A549 (cell line): Measurements from ENCODE around the gene FGFR3. TPM values are rescaled to one million over a fixed set of nuclear protein-coding genes. Genes with fewer than 3 reads are reported as not detected.

Source experiments
- ATAC-seq, 2 experiments: fragments of 200-7000 bp in 1 of 2; fragments of >200 bp in 1 of 2; cut with Nextera tagmentation in 1 of 2; cut with Tn5 transposase in 1 of 2; 3 replicates each; pipeline versions ENCODE4 v1.8.0 to v1.9.1; 2018 to 2020; ENCODE audit warnings: mild to moderate bottlenecking in 1 of 2, moderate library complexity in 1 of 2
- CTCF ChIA-PET: fragments of 300-600 bp; sonication (Branson Sonifier 250); formaldehyde crosslinking; extraction: SDS; loops from one replicate; lab custom pipeline; 2021; ENCODE audit warnings: antibody characterized with exemption, inconsistent platforms; lab: Yijun Ruan, JAX
- POLR2A ChIA-PET: fragments of 350-600 bp; formaldehyde crosslinking; extraction: SDS; loops from one replicate; lab custom pipeline; 2021; ENCODE audit warnings: antibody characterized with exemption, inconsistent platforms; lab: Yijun Ruan, JAX
- DNase-seq, 2 experiments: peaks; one replicate each; pipeline versions ENCODE4 v3.0.0 to v3.0.0-alpha.2; 2011 to 2016; ENCODE audit warnings: low read depth in 1 of 2, low spot score in 1 of 2
- FAIRE-seq: peaks from 2 replicates; lab custom pipeline; 2011; peaks lifted over from hg19 to GRCh38; lab: Jason Lieb, UNC
- H3K27ac ChIP-seq, 2 experiments: fragments of >200 bp; sonication (Bioruptor Twin); formaldehyde crosslinking; 3 replicates each; pipeline ENCODE4 v1.5.1; 2016 to 2017
- H3K4me1 ChIP-seq: fragments of >200 bp; sonication (Bioruptor Twin); formaldehyde crosslinking; 3 replicates; pipeline ENCODE4 v1.6.1; 2016
- H3K4me2 ChIP-seq: fragments of >200 bp; sonication (Bioruptor Twin); formaldehyde crosslinking; 3 replicates; pipeline ENCODE4 v1.6.1; 2016
- H3K4me3 ChIP-seq: fragments of >200 bp; sonication (Bioruptor Twin); formaldehyde crosslinking; 3 replicates; pipeline ENCODE4 v1.5.1; 2016
- H3K9me3 ChIP-seq: fragments of >200 bp; sonication (Bioruptor Twin); formaldehyde crosslinking; 3 replicates; pipeline ENCODE4 v1.6.1; 2016
- CHD2 ChIP-seq: fragments of 150-350 bp; IDR thresholded peaks from 2 replicates; pipeline ENCODE4 v1.6.1; 2014; ENCODE audit warnings: low read length; ENCODE audit not compliant: partially characterized antibody
- EHF ChIP-seq: fragments of 250-450 bp; sonication (Bioruptor Pico); IDR thresholded peaks from 2 replicates; pipeline ENCODE4 v1.5.0; 2020; ENCODE audit warnings: mild to moderate bottlenecking
- EP300 ChIP-seq, 2 experiments: fragments of >200 bp; sonication (Bioruptor Twin); formaldehyde crosslinking; IDR thresholded peaks; 2 replicates in 1 of 2; 3 replicates in 1 of 2; pipeline ENCODE4 v1.6.1; 2016 to 2017
- ESRRA ChIP-seq: fragments of 150-350 bp; IDR thresholded peaks from 2 replicates; pipeline ENCODE4 v1.6.1; 2014; ENCODE audit warnings: mild to moderate bottlenecking, low read length, borderline replicate concordance
- FOXS1 ChIP-seq: fragments of 250-450 bp; sonication (Bioruptor Pico); IDR thresholded peaks from 2 replicates; pipeline ENCODE4 v1.5.0; 2020; ENCODE audit warnings: mild to moderate bottlenecking, moderate library complexity
- HES2 ChIP-seq: fragments of >200 bp; sonication (Bioruptor Twin); formaldehyde crosslinking; IDR thresholded peaks from 2 replicates; pipeline ENCODE4 v1.6.1; 2016
- HMGXB4 ChIP-seq: fragments of 250-450 bp; sonication (Bioruptor Pico); IDR thresholded peaks from 2 replicates; pipeline ENCODE4 v1.5.0; 2021; ENCODE audit warnings: mild to moderate bottlenecking, moderate library complexity, borderline replicate concordance
- HOXA7 ChIP-seq: fragments of 250-450 bp; sonication (Bioruptor Pico); IDR thresholded peaks from 2 replicates; pipeline ENCODE4 v1.5.0; 2020; ENCODE audit warnings: mild to moderate bottlenecking, moderate library complexity
- HOXB13 ChIP-seq: fragments of 250-450 bp; sonication (Bioruptor Pico); IDR thresholded peaks from 2 replicates; pipeline ENCODE4 v1.5.0; 2020; ENCODE audit warnings: low read depth, mild to moderate bottlenecking, moderate library complexity
- JUN ChIP-seq, 2 experiments: fragments of >200 bp; sonication (Bioruptor Twin); formaldehyde crosslinking; IDR thresholded peaks; 2 replicates in 1 of 2; 3 replicates in 1 of 2; pipeline ENCODE4 v1.6.1; 2016 to 2017
- KDM5A ChIP-seq: fragments of 200-600 bp; sonication (generic); IDR thresholded peaks from 2 replicates; pipeline ENCODE4 v1.6.1; 2016; ENCODE audit warnings: antibody characterized with exemption, mild to moderate bottlenecking
- NR3C1 ChIP-seq: fragments of >200 bp; sonication (Bioruptor Twin); formaldehyde crosslinking; IDR thresholded peaks from 3 replicates; pipeline ENCODE4 v1.6.1; 2017
- PHF8 ChIP-seq: fragments of 200-600 bp; sonication (generic); IDR thresholded peaks from 2 replicates; pipeline ENCODE4 v1.6.1; 2016; ENCODE audit warnings: low read depth, mild to moderate bottlenecking, antibody characterized with exemption, moderate library complexity, borderline replicate concordance
- POLR2A ChIP-seq: IDR thresholded peaks from 2 replicates; pipeline ENCODE4 v1.6.1; 2012; ENCODE audit warnings: mild to moderate bottlenecking, low read length
- SMC3 ChIP-seq: fragments of >200 bp; sonication (Bioruptor Twin); formaldehyde crosslinking; IDR thresholded peaks from 3 replicates; pipeline ENCODE4 v1.6.1; 2018; ENCODE audit warnings: inconsistent platforms
- TFCP2L1 ChIP-seq: fragments of 250-450 bp; sonication (Bioruptor Pico); IDR thresholded peaks from 2 replicates; pipeline ENCODE4 v1.5.0; 2021; ENCODE audit warnings: mild to moderate bottlenecking
- TP53 ChIP-seq: fragments of 250-450 bp; sonication (Bioruptor Pico); IDR thresholded peaks from 2 replicates; pipeline ENCODE4 v1.5.0; 2021; ENCODE audit warnings: mild to moderate bottlenecking, moderate library complexity
- ZC3H11A ChIP-seq: fragments of 450-650 bp; IDR thresholded peaks from 2 replicates; pipeline ENCODE4 v1.6.1; 2014; ENCODE audit warnings: antibody characterized with exemption, mild to moderate bottlenecking
- ZNF302 ChIP-seq: fragments of 250-450 bp; sonication (Bioruptor Pico); IDR thresholded peaks from 2 replicates; pipeline ENCODE4 v1.9.0; 2021; ENCODE audit warnings: inconsistent platforms, mild to moderate bottlenecking, moderate library complexity
- ZSCAN20 ChIP-seq: fragments of 250-450 bp; sonication (Bioruptor Pico); IDR thresholded peaks from 2 replicates; pipeline ENCODE4 v1.8.0; 2022; ENCODE audit warnings: mild to moderate bottlenecking, moderate library complexity
- WGBS: methylation state at CpG from one replicate; pipeline ENCODE4 v1.1.6; 2017; ENCODE audit errors: missing lambda C conversion rate; 5-methylcytosine and 5-hydroxymethylcytosine counted together
- polyA plus RNA-seq, 4 experiments: library from polyadenylated mRNA; depleted of rRNA in 3 of 4; stranded (reverse); fragments of >200 nt; fragmentation: RNase III in 1 of 4; extraction: RNeasy Plus Mini Kit Qiagen cat#74134 plus additional on column Dnase treatment in 1 of 4; gene quantifications; 2 replicates in 3 of 4; 3 replicates in 1 of 4; pipeline ENCODE4 v1.2.3, GENCODE V29; 2011 to 2017

Gene FGFR3
- polyA plus RNA-seq, 2 of the 4 experiments (the other 2 are of a cell fraction), result 1.9 to 4.8 TPM

GRCh38 chr4:1785592-1785991 lies 7.5 kb upstream of the FGFR3 start (continued):
- TF ChIP-seq SMC3 (no peak), FOXS1 (CRISPR knock-in tag) (no peak)

GRCh38 chr4:1786544-1787362 lies 6.3 kb upstream of the FGFR3 start:
- no peak overlapping the region for H3K4me3 ChIP-seq
- CTCF ChIA-PET, result interaction anchor here (0.8 to 4.9 kb wide), 6 partner anchors 10 to 38 kb away, joined by 3 to 23 read pairs (median 3); no protein-coding TSS in a partner anchor
- no peak overlapping the region for H3K4me2 ChIP-seq
- POLR2A ChIA-PET, result no interaction called here
- no peak overlapping the region for H3K27ac ChIP-seq
- 77% methylated on average over 6 of the region's 34 CpGs for WGBS
- FAIRE-seq (no peak), ATAC-seq (peak in 1 of 2 experiments; percentile 9; a peak in 2 of 6 replicates), DNase-seq (no peak)
- H3K4me1 ChIP-seq, result no peaks in the 10 kb centered on the region
- TF ChIP-seq ZSCAN20 (CRISPR knock-in tag), result no peak
- TF ChIP-seq ZC3H11A, result no peak
- no peak for TF ChIP-seq HOXA7 (CRISPR knock-in tag)
- TF ChIP-seq TFCP2L1 (CRISPR knock-in tag), result no peak
- no peak for TF ChIP-seq KDM5A
- no peak for TF ChIP-seq ESRRA
- TF ChIP-seq FOXS1 (CRISPR knock-in tag), result no peak
- no peak for TF ChIP-seq PHF8
- TF ChIP-seq HES2, result no peak
- TF ChIP-seq TP53 (CRISPR knock-in tag), result no peak
- no peak for TF ChIP-seq EHF (CRISPR knock-in tag)
- no peak for TF ChIP-seq POLR2A
- TF ChIP-seq HMGXB4 (CRISPR knock-in tag), result no peak
- TF ChIP-seq ZNF302 (CRISPR knock-in tag), result no peak
- TF ChIP-seq EP300 (IDR thresholded peaks at IDR 0.05), result no peak
- no peak for TF ChIP-seq JUN (IDR thresholded peaks at IDR 0.05)
- TF ChIP-seq HOXB13 (CRISPR knock-in tag), result no peak
- no peak for TF ChIP-seq NR3C1
- no peaks in the 10 kb centered on the region for H3K9me3 ChIP-seq

GRCh38 chr4:1787411-1788077 lies 5.5 kb upstream of the FGFR3 start:
- Histone ChIP-seq H3K4me1 (0 out of 3 replicates have a peak, but pooled peaks cover under 1% of the 10 kb centered on the region), H3K27ac (no peak overlapping the region), H3K9me3 (no peaks in the 10 kb centered on the region), H3K4me3 (no peak overlapping the region), H3K4me2 (no peak overlapping the region)
- DNase-seq (no peak), FAIRE-seq (no peak), ATAC-seq (no peak)
- TF ChIP-seq CHD2, result no peak
- WGBS, result 84% methylated on average over 9 of the region's 25 CpGs
- ChIA-PET POLR2A (no interaction called here), CTCF (interaction anchor here (1.1 to 4.9 kb wide), 2 partner anchors 11 to 39 kb away, joined by 3 to 23 read pairs; no protein-coding TSS in a partner anchor)
